CD4-positive, alpha-beta T cell treated with Interleukin-4 for 1 hour (primary cell): ENCODE measurements around the gene NPIPB13.
"Not testable (repeated sequence)": the region's sequence is repeated elsewhere in the genome, so short reads cannot be mapped to it uniquely, and the experiment has no call there.

Source experiments
- DNase-seq, 2 donors: peaks; one replicate each; pipeline ENCODE4 v3.0.0-alpha.2; 2020 to 2022

The NPIPB13 gene

GRCh38 chr16:30248379-30248778 is at the start of gene NPIPB13:
NPIPB13 (minus strand) TSS chr16:30248479; CDS start chr16:30245573, 2,906 bp downstream.
- not testable (repeated sequence) for DNase-seq

- DNase-seq = not testable (repeated sequence)
These were observed 34.1 kb upstream of the NPIPB13 start for GRCh38 chr16:30282357-30282756.

DNA sequence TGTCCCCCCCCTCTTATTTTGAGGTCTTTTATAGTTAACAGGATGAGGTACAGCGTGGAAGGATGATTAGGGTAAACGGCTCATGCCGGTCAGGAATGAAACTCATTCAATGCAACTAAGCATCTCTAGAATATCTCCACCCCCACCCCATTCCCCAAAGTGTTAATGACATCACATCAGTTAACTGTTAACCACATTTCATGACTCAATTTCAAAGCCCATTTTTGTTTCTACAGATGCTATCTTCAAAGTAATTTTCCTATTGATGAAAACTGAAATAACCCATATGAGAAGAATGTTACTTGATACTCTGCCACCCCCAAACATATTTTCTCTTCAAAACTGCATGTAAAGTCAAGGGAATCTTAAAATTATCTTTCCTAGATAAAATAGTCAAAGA is 30.2 kb upstream of the NPIPB13 start:
- not testable (repeated sequence) for DNase-seq

- DNase-seq = not testable (repeated sequence)
These were observed 31.2 kb downstream of the NPIPB13 start for GRCh38 chr16:30217082-30217481.

GRCh38 chr16:30211414-30211813 is 36.9 kb downstream of the NPIPB13 start:
- not testable (repeated sequence) for DNase-seq

DNA sequence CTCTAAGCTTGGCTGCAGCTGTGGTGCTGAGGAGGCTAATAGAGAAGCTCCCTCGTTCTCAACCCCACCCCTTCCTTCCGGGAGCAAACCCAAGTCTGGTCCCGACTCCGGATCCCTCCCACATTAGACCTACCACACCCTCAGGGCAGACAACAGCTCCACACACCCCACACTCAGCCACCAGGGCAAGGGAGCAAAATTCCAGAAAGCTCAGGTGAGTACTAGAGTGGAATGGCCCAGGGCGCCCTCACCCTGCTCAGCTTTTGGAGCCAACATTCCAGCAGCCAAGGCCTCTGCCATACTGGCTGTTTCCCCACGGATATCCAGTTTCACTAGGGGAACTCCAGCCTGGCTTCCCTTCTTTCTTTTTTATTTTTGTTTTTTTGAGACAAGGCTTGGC is 39.2 kb downstream of the NPIPB13 start:
- DNase-seq = peak in 1 of 2 donors; percentile 62

- DNase-seq = peak in 1 of 2 donors; percentile 17
These were observed 41.1 kb downstream of the NPIPB13 start for GRCh38 chr16:30207063-30207704.

- not testable (repeated sequence) for DNase-seq
These were observed 42.0 kb downstream of the NPIPB13 start for GRCh38 chr16:30206252-30206651.

DNA sequence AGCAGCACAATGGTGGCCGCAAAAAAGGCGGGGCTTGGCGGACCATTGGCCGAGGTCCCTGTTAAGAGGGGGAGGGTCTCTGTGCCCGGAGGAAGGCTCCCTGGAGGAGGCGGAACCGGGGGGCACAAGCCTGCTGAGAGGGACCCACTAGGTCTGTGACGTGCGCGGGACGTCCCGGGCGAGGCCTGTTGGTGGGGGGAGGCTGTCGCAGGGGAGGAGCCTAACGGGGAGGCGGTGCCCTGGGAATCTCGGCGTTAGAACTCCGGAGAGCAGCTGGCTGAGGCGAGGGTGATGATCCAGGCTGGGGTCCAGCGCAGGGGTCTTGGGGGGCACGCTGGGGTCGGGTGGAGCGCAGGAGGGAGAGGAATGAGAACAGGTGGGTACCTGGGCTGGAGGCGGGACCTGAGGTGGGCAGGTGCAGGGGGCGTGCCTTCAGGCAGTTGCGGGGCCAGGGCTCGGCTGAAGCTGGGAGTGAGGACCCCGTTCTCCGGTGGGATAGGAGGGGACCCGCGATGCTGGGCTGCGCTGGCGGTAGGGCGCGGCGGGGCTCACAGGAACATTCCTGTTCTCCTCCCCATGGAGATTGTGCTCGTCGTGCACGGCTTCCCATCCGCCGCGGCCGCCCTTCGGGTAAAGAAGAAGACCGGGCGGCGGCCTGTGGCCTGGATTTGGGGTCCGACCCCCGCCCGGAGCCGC is 42.6 kb downstream of the NPIPB13 start:
- not testable (repeated sequence) for DNase-seq

GRCh38 chr16:30199608-30200343 is 48.5 kb downstream of the NPIPB13 start:
- not testable (repeated sequence) for DNase-seq

DNA sequence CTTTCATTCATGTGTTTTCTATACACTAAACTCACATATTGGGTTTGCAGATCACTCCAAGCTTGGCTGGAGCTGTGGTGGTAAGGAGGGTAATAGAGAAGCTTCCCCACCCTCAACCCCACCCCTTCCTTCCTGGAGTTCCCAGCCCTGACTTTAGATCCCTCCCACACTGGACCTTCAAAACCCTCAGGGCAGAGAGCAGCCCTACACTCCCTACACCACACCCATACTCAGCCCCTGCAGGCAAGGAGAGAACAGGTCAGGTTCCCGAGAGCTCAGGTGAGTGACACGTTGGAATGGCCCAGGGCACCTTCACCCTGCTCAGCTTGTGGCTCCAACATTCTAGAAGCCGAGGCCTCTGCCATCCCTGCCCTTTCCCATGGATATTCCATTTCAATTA is 49.2 kb downstream of the NPIPB13 start, which contains the start of gene SULT1A3:
Gene SULT1A3 (plus strand): TSS at position 207 of the 400 bp plus-strand sequence. CDS start 1,474 bp downstream, outside the sequence.
- DNase-seq = not testable (repeated sequence)
